Caco-2 (cell line): Measurements from ENCODE around the gene TAF11L4. TPM values are rescaled to one million over a fixed set of nuclear protein-coding genes. Genes with fewer than 3 reads are reported as not detected.
"Not testable (repeated sequence)": the region's sequence is repeated elsewhere in the genome, so short reads cannot be mapped to it uniquely, and the experiment has no call there.

ENCODE experiments used
- BruUV-seq: library from RNA; stranded (reverse); fragments of 400-500 nt; replicated peaks from 2 replicates; lab custom pipeline; 2021; lab: Mats Ljungman, UMichigan
- CTCF ChIA-PET: fragments of 300-600 bp; sonication (Branson Sonifier 250); formaldehyde crosslinking; loops from one replicate; lab custom pipeline; 2022; ENCODE audit warnings: antibody characterized with exemption; lab: Charles Lee
- POLR2A ChIA-PET: fragments of 300-600 bp; sonication (Branson Sonifier 250); formaldehyde crosslinking; loops from one replicate; lab custom pipeline; 2022; ENCODE audit warnings: antibody characterized with exemption; lab: Charles Lee
- DNase-seq, 2 experiments: peaks; one replicate each; pipeline versions ENCODE4 v3.0.0 to v3.0.0-alpha.2; 2020 to 2022
- H3K27me3 ChIP-seq: replicated peaks from 2 replicates; pipeline ENCODE4 v1.6.0; 2011; ENCODE audit warnings: low read length; ENCODE audit not compliant: control insufficient read depth, insufficient read depth
- H3K36me3 ChIP-seq: 2 replicates; pipeline ENCODE4 v1.5.1; 2011; ENCODE audit warnings: low read length; ENCODE audit not compliant: control insufficient read depth, insufficient read depth
- H3K4me1 ChIP-seq: fragments of 250-450 bp; sonication (Bioruptor Pico); 2 replicates; pipeline ENCODE4 v1.5.1; 2020; ENCODE audit warnings: mild to moderate bottlenecking
- H3K4me3 ChIP-seq: 2 replicates; pipeline ENCODE4 v1.5.1; 2011; ENCODE audit warnings: low read depth, mild to moderate bottlenecking, control low read depth, low read length
- H3K9me3 ChIP-seq: fragments of 250-450 bp; sonication (Bioruptor Pico); 2 replicates; pipeline ENCODE4 v1.5.1; 2020; ENCODE audit warnings: mild to moderate bottlenecking, moderate library complexity
- H3K27ac Mint-ChIP-seq: one replicate; pipeline ENCODE4 v1.8.0; 2022; ENCODE audit warnings: mixed read lengths; ENCODE audit not compliant: unreplicated experiment
- H3K27me3 Mint-ChIP-seq: one replicate; pipeline ENCODE4 v1.8.0; 2022; ENCODE audit warnings: mixed read lengths; ENCODE audit not compliant: insufficient read depth, unreplicated experiment
- H3K36me3 Mint-ChIP-seq: one replicate; pipeline ENCODE4 v1.8.0; 2022; ENCODE audit warnings: mild to moderate bottlenecking, mixed read lengths; ENCODE audit not compliant: insufficient read depth, unreplicated experiment
- H3K4me1 Mint-ChIP-seq: one replicate; pipeline ENCODE4 v1.8.0; 2022; ENCODE audit warnings: low read depth, mixed read lengths; ENCODE audit not compliant: unreplicated experiment
- H3K4me3 Mint-ChIP-seq: one replicate; pipeline ENCODE4 v1.8.0; 2022; ENCODE audit warnings: mild to moderate bottlenecking, moderate library complexity, mixed read lengths; ENCODE audit not compliant: unreplicated experiment
- H3K9me3 Mint-ChIP-seq: one replicate; pipeline ENCODE4 v1.8.0; 2022; ENCODE audit warnings: mixed read lengths; ENCODE audit not compliant: unreplicated experiment
- CTCF ChIP-seq, 2 experiments: fragments of 200-600 bp in 1 of 2; IDR thresholded peaks; 1 replicate in 1 of 2; 2 replicates in 1 of 2; pipeline versions ENCODE4 v1.5.1 to v1.8.0; 2011 to 2022; ENCODE audit warnings: antibody characterized with exemption in 1 of 2, control low read depth in 1 of 2, inconsistent platforms in 1 of 2, low read depth in 1 of 2, low read length in 1 of 2, mild to moderate bottlenecking in 1 of 2, moderate library complexity in 1 of 2; ENCODE audit not compliant: insufficient read depth in 1 of 2, severe bottlenecking in 1 of 2, unreplicated experiment in 1 of 2
- intact Hi-C: fragments of 100-400 bp; cut with micrococcal nuclease; formaldehyde crosslinking; loops from one replicate; pipeline ENCODE4 v1.10.0; 2022; ENCODE audit not compliant: unreplicated experiment
- total RNA-seq: library from RNA; stranded (reverse); gene quantifications from 2 replicates; pipeline ENCODE4 v1.2.3, GENCODE V29; 2022

TAF11L4 gene
- total RNA-seq, 1 experiment from 2014 or later, result not detected

- DNase-seq, result no peak
- intact Hi-C loops, result no loop called here
- POLR2A ChIA-PET, result no interaction called here
- Histone ChIP-seq H3K4me3 (no peak overlapping the region), H3K4me1 (no peaks in the 10 kb centered on the region), H3K36me3 (no peaks in the 10 kb centered on the region), H3K9me3 (no peaks in the 10 kb centered on the region), H3K27me3 (no peaks in the 10 kb centered on the region)
- Mint-ChIP-seq H3K4me3 (no peak overlapping the region), H3K4me1 (no peaks in the 10 kb centered on the region), H3K27me3 (no peaks in the 10 kb centered on the region), H3K27ac (no peak overlapping the region), H3K9me3 (no peaks in the 10 kb centered on the region), H3K36me3 (no peaks in the 10 kb centered on the region)
- BruUV-seq, result no TSS peak
- TF ChIP-seq CTCF (IDR thresholded peaks at IDR 0.05; ENCODE audit: insufficient read depth in 1 of 2, low read depth in 1 of 2, low read length in 1 of 2, severe bottlenecking in 1 of 2, unreplicated experiment in 1 of 2), result no peak
- CTCF ChIA-PET, result no interaction called here
These were observed 34.5 kb upstream of the TAF11L4 start for GRCh38 chr5:17487174-17487512.

GRCh38 chr5:17491257-17491656 is 30.3 kb upstream of the TAF11L4 start:
- H3K27me3 Mint-ChIP-seq, CTCF ChIA-PET, H3K36me3 ChIP-seq, H3K4me1 Mint-ChIP-seq, intact Hi-C loops, H3K4me1 ChIP-seq, H3K4me3 ChIP-seq, DNase-seq, BruUV-seq, H3K27ac Mint-ChIP-seq, H3K36me3 Mint-ChIP-seq, H3K9me3 Mint-ChIP-seq, H3K27me3 ChIP-seq, H3K9me3 ChIP-seq, H3K4me3 Mint-ChIP-seq, POLR2A ChIA-PET: not testable (repeated sequence)

- intact Hi-C loops, result no loop called here
- no peaks in the 10 kb centered on the region for H3K27me3 Mint-ChIP-seq
- BruUV-seq, result no TSS peak
- H3K27ac Mint-ChIP-seq, result no peak overlapping the region
- Histone ChIP-seq H3K9me3 (peaks cover 3% of the 10 kb centered on the region; the same call in 1 of the 2 replicates), H3K4me1 (no peaks in the 10 kb centered on the region), H3K4me3 (no peak overlapping the region), H3K27me3 (no peaks in the 10 kb centered on the region), H3K36me3 (no peaks in the 10 kb centered on the region)
- no peak overlapping the region for H3K4me3 Mint-ChIP-seq
- H3K4me1 Mint-ChIP-seq, result no peaks in the 10 kb centered on the region
- CTCF ChIA-PET, result no interaction called here
- no peaks in the 10 kb centered on the region for H3K9me3 Mint-ChIP-seq
- no peak for TF ChIP-seq CTCF (IDR thresholded peaks at IDR 0.05; ENCODE audit: insufficient read depth in 1 of 2, low read depth in 1 of 2, low read length in 1 of 2, severe bottlenecking in 1 of 2, unreplicated experiment in 1 of 2)
- H3K36me3 Mint-ChIP-seq, result no peaks in the 10 kb centered on the region
- no peak for DNase-seq
- POLR2A ChIA-PET, result no interaction called here
These were observed 28.8 kb upstream of the TAF11L4 start for GRCh38 chr5:17492770-17493169.

GRCh38 chr5:17497446-17497845 is 24.2 kb upstream of the TAF11L4 start:
- Histone ChIP-seq H3K36me3 (no peaks in the 10 kb centered on the region), H3K9me3 (peaks cover 3% of the 10 kb centered on the region; the same call in 1 of the 2 replicates), H3K4me1 (no peaks in the 10 kb centered on the region), H3K4me3 (no peak overlapping the region), H3K27me3 (no peaks in the 10 kb centered on the region)
- ChIA-PET POLR2A (no interaction called here), CTCF (no interaction called here)
- no peak for DNase-seq
- Mint-ChIP-seq H3K27ac (no peak overlapping the region), H3K4me3 (no peak overlapping the region), H3K36me3 (no peaks in the 10 kb centered on the region), H3K27me3 (no peaks in the 10 kb centered on the region), H3K9me3 (no peaks in the 10 kb centered on the region), H3K4me1 (no peaks in the 10 kb centered on the region)
- no peak for TF ChIP-seq CTCF (IDR thresholded peaks at IDR 0.05; ENCODE audit: insufficient read depth in 1 of 2, low read depth in 1 of 2, low read length in 1 of 2, severe bottlenecking in 1 of 2, unreplicated experiment in 1 of 2)
- BruUV-seq, result no TSS peak
- intact Hi-C loops, result no loop called here

- H3K4me1 ChIP-seq, H3K4me3 ChIP-seq, CTCF ChIA-PET, DNase-seq, H3K36me3 Mint-ChIP-seq, H3K36me3 ChIP-seq, intact Hi-C loops, H3K27ac Mint-ChIP-seq, H3K27me3 ChIP-seq, H3K9me3 ChIP-seq, H3K9me3 Mint-ChIP-seq, H3K4me1 Mint-ChIP-seq, POLR2A ChIA-PET, H3K27me3 Mint-ChIP-seq, BruUV-seq, H3K4me3 Mint-ChIP-seq: not testable (repeated sequence)
These were observed 23.7 kb upstream of the TAF11L4 start, which contains the start of gene TAF11L2 for GRCh38 chr5:17497931-17498330. Gene TAF11L2, plus strand, starts transcription at chr5:17498231.
